T-helper 1 cell (primary cell): ENCODE results near the gene UQCR11.

ENCODE experiments used
- DNase-seq, 5 donors: peaks; one replicate each; pipeline ENCODE4 v3.0.0-alpha.2; 2012 to 2020

UQCR11 gene

GRCh38 chr19:1613808-1614570 is 8.7 kb upstream of the UQCR11 start:
- no peak for DNase-seq

DNA sequence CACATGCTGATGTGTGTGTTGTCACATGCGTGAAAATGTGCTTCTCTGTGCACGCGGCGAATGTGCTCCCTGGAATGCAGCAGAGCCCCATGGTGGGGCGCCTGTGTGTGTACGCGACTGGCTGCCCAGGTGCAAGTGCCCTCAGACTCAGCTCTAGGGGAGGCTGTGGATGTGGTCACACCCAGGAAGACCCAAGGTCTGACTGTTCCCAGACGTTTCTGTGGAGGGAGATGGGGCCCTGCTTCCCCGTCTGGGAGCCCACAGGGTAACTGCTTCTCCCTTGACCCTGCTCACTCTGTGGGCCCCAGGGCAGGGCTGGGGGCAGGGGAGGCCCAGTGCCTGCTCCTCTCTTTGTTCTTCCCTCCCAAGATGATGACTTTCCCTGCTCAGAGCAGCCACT is 7.9 kb upstream of the UQCR11 start:
- no peak for DNase-seq

DNA sequence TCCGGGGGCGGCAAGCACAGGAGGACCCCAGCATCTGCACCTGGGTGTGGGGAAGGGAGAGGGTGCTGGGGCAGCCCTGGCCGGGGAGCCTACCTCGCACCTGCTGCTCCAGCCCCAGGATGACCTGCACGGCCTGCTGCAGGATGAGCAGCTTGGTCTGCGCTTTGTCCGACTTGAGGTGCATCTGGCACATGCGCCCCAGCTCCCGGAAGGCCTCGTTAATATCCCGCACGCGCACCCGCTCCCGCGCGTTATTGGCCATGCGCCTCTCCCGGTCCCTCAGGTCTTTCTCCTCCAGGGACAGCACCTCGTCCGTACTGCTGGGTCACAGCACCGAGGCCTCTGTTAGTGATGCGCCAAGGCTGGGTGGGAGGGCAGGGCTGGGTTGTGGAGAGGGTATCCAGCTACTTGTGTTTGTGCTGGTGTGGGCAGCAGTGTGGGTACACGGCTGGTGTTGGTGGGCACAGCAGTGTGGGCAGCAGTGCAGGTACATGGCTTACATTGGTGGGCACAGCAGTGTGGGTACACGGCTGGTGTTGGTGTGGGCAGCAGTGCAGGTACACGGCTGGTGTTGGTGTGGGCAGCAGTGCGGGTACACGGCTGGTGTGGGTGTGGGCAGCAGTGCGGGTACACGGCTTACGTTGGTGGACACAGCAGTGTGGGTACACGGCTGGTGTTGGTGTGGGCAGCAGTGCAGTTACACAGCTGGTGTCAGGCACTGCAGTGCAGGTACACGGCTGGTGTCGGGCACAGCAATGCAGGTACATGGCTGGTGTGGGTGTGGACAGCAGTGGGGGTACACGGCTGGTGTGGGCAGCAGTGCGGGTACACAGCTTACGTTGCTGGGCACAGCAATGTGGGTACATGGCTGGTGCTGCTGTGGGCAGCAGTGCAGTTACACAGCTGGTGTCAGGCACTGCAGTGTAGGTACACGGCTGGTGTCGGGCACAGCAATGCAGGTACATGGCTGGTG is 7.1 kb upstream of the UQCR11 start:
- DNase-seq = no peak

DNA sequence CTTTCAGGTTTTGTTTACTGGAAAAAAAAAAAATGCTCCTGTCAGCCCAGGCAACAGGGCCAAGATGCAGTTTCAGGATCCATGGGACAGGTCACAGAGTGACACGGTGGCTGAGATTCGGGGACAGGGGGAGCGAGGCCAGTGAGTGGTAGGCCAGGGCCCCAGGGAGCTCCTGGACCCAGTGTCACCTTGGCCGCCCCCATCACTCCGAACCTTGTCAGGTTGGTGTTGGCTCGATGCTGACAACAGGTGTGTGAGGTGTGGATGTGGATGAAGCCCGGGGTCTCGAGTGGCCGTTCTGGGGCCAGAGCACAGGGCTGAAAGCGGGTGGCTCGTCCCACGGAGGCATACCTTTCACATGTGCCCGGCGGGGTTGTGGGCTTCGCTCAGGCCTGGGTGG is 6.1 kb upstream of the UQCR11 start:
- no peak for DNase-seq

DNA sequence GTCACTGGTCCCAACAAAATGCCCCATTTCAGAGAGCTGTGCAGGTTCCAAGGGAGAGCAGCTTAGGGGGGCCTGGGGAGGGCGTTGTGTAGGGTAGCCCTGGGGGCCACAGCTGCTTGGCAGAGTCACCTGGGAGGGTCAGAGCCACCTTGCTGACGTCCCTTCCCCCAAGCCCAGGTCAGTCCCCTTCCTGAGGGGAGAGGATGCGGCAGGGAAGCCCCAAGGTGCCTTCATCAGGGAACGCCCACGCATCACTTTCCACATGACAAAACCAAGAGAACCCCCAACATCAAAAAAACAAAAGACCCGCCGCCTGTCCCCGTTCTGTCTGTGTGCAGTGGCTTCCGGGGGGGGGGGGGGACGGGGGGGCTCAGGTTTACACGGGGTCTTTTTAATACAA is 5.3 kb upstream of the UQCR11 start:
- no peak for DNase-seq

DNA sequence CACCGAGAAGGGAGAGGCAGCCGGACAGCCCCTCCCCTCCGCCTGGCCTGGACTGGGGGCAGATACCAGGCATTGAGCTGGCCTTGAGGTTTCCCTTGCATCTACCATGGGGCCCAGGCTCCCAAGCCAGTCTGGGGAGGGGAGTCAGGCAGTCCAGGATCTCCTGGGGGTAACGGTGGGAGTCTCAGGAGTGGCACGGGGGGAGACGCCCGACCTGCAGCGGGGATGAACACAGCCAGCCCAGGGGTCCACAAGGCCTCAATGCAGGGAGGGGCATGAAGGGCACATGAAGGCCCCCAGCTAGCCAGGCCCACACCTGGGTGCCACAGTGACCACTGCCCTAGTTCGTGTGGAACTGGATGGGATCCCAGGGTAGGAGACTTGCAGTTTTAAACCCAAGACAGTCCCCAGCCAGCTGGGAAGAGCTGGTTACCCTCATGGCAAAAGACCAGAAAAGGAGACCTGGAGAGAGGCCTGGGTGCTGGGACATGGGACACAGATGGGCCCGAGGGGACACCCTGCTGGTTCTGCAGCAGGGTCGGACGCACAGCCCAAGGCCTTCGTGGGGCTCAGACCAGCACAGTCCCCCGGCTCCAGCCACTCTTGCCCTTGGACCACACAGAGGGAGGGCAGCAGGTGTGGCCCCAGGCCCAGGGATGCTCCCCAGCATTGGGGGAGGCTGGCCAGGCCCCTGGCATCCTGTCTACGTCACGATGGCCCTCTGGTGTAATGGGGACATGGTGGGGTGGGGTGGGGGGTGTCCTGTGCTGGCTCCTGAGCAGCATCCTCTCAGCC is 4.6 kb upstream of the UQCR11 start:
- no peak for DNase-seq

DNA sequence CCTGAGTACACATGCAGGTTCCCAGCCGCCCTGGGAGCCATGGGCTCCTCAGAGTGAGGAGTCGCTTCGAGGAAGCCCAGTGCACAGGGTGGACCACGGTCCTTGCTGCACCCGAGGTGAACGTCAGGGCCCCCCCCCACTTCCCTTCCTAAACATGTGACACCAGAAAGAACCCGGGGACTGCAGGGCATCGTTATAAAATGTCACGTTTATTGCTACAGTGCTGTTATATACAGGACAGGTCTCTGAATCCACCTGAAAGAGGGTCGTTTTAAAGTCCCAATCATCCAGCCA is 3.8 kb upstream of the UQCR11 start:
- DNase-seq = peak in 1 of 5 donors; percentile 28

DNA sequence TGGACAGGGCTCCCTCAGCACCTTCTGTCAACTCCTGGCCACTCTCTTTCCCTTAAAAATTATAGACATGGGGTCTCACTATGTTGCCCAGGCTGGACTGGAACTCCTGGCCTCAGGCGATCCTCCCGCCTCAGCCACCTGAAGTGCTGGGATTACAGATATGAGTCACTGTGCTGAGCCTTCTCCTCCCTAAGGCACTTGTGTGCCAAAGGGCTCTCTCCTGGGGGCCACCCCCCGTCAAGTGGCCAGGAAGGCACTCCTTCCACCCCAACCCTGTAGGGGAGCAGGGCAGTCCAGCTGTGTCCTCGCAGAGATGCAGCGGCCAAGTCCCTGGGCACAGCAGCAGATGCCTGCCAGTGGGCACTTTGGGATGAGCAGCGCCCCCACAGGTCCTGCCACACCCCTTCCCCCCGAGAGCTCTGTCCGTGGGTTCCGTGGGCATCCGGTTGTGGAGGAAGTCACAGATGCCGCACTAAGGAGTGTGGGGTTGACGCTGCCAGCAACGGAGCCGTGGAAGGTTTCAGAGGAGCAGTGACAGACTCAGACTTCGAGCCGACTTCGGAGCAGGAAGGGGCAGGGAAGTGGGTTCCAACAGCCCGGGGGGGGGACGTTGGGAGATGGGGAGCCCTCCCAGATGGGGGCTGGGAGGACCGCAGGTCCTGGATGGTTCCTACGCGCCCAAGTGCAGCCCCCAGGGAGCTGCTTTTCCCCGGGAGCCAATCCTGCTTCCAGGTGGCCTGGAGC is 3.3 kb upstream of the UQCR11 start:
- DNase-seq = peak in 1 of 5 donors; percentile 24

DNA sequence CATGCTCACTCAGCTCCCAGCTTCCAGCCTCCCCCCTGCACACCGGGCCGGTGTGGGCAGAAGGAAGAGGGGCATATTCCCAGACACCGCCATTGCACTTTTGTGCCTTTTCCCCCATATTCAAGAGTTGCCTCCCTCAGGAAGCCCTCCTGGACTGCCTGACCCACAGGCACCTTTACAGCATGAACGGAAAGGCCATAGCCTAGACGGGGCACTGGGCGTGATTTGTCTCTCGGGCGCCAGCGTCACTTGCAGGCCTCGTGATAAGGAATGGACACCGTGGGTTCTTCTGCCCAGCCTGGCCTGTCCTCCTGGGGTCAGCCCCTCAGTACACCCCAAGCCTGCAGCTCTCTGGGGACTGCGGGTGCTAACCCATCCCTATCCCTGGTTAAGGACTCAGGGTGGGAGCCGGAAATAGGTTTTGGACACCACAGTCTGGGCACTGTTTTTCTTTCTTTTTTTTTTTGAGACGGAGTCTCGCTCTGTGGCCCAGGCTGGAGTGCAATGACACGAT is 933 bp upstream of the UQCR11 start:
- DNase-seq = no peak

GRCh38 chr19:1602091-1602707 is 3.1 kb downstream of the UQCR11 start:
- DNase-seq = no peak

DNA sequence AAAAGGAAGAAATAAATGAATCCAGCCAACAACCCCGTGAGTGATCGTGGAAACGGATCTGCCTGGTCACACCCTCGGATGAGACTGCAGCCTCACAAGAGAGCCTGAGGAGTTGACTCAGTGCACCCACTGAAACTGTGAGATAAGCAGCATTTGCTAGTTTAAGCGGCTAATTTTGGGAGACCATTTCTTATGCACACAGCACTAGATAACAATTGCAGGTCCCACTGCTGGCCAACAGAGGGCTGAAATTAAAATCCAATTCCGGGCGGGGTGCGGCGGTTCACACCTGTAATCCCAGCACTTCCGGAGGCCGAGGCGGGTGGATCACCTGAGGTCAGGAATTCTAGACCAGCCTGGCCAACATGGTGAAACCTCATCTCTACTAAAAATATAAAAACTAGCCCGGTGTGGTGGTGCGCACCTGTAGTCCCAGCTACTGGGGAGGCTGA is 3.6 kb downstream of the UQCR11 start:
- no peak for DNase-seq

DNA sequence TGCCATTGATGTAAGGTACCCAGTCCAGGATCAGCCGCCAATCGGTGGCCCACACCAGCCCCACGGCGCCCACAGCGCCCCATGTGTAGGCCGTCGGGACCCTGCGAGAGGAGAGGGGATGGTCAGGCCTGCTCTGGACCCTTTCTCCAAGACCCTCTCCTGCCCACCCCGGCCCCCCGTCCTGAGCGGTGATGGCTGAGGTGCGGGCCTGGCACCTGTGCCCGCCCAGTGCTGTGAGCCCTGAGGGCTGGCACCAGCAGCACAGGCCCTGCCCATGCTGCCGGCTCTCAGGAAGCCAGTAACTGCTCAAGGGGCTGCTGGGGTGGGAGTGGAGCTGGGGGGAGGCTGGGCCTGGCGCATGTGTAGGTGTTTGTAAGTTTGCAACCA is 5.8 kb downstream of the UQCR11 start:
- no peak for DNase-seq

GRCh38 chr19:1598777-1599459 is 6.3 kb downstream of the UQCR11 start:
- no peak for DNase-seq

GRCh38 chr19:1593501-1593772 is 11.8 kb downstream of the UQCR11 start:
- DNase-seq = no peak

DNA sequence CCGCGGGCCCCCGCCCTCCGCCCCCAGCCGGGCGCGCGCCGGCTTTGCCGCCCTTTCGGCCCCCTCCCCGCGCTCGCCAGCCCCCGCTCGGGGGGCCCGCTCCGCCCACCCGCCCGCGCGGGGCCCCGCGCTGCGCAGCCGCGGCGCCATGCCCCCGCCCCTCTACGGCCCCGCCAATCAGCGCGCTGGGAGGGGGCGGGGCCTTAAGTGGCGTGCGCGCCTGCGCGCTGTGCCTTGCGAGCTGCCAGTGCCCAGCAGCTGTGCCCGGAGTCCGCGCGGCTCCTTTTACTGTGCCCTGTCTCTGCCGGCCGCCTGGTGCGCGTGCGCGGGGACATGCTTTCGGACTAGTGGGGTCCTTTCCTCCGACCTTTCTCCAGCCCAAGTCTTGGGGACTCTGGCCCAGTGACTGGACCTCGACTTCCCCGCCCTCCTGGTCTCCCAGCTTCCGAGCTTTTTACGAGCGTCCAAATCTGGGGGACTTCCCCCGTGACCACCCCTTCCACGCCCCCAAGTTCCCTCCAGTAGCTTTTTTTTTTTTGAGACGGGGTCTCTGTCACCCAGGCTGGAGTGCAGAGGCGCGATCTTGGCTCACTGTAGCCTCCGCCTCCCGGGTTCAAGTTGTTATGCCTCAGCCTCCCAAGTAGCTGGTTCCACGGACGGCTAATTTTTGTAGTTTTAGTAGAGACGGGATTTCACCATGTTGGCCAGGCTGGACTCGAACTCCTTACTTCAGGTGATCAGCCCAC is 12.3 kb downstream of the UQCR11 start, which contains the start of gene MBD3:
TSS of gene MBD3 (minus strand) at position 111 of the 746 bp plus-strand sequence. CDS start 234 bp downstream, outside the sequence.
- DNase-seq = peak; percentile 79 to 91 (median 82)

- DNase-seq = peak; percentile 71 to 87 (median 72)
These were observed 13.1 kb downstream of the UQCR11 start for GRCh38 chr19:1592024-1592754.

DNA sequence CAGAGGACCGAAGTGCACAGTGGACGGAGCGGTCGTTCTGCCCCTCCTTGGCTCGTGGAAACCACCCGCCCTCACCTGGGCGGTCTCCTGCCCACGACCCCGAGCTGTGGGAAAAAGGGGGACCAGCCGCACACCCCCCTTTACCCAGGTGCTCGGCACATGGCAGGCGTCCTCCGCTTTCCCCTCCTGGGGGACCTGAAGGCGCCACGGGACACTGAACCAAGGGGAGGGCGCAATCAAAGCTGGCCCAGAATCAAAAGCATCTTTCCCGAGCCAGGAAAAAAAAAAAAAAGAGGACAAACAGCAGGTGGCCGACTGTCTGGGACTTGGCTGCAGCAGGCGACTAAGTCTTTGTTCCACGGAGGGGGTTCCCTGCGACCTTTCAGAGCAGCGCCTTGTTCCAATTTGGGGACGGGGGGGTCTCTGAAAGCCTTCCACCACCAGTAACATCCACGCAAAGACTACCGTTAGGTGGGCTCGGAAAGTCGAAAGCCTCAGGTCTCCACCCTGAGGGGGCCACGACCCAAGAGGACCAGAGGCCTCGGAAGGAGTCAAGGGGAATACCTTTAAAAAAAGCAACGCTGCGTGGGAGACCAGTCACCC is 13.7 kb downstream of the UQCR11 start:
- no peak for DNase-seq

DNA sequence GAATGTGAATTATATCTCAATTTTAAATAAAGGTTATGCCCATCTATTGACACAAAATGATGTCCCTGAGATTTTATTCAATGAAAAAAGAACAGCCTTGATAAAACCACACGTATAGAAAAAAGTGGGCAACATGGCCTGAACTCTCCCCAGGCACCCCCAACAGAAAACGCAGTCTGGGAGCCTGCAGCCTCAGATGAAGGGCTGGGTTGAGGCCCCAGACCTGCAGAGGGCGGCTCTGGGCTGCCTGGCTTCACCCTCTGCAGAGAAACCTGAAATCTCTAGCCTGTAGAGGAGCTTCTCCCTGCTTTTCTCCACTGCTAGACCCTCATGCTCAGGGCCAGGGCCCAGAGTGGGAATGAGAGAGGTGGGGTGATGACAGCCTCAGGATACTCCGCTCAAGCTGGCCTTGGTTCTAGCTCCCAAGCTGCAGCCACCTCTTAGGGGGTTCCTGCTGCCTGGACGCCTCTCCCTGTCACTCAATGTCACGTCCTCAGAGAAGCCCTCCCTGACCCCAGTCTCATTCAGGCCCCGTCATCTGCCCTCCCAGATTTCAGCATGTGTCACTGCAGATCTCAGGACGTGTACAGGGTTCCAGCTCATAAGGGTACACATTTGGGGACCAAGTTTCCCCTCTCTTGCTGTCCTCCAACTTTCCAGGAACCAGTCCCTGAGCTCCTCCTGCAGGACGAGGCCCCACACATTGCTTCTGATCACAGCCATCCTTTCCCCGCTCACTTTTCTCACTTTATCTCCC is 14.4 kb downstream of the UQCR11 start:
- peak in 1 of 5 donors; percentile 32 for DNase-seq
